HUDEP-2 (cell line): Measurements from ENCODE around the gene PCNX1.

ENCODE experiments used
- DNase-seq, 76 experiments: peaks; one replicate each; lab custom pipeline; 2025; ENCODE audit not compliant: unreplicated experiment in 76 of 76; lab: John Stamatoyannopoulos, UW

PCNX1 gene

DNA sequence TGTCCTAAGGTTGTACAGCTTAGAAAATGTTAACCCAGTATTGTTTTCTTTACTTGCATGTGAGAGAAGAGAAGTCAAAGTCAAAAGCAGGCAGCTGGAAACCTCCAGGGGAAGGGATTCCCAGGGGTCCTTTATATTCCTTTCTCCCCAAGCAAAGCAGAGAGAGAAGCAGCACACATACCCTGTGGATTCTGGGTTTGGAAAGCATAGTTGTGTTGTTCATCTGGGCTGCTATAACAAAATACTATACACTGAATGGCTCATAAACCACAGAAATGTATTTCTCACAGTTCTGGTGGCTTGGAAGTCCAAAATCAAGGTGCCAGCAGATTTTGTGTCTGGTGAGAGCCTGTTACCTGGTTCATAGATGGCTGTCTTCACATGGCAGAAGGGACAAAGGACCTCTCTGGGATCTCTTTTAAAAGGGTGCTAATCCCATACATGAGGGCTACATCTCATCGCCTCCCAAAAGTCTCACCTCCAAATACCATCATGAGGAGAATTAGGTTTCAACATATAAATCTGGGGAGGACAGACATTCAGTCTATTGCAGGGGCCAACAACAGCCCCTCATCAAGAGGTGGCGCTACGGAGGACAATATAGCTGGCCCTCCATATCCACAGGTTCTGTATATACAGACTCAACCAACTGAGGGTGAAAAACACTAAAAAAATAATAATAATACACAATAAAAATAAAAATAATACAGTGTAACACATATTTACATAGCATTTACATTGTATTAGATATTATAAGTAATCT is 19.3 kb upstream of the PCNX1 start:
- DNase-seq = no peak

DNA sequence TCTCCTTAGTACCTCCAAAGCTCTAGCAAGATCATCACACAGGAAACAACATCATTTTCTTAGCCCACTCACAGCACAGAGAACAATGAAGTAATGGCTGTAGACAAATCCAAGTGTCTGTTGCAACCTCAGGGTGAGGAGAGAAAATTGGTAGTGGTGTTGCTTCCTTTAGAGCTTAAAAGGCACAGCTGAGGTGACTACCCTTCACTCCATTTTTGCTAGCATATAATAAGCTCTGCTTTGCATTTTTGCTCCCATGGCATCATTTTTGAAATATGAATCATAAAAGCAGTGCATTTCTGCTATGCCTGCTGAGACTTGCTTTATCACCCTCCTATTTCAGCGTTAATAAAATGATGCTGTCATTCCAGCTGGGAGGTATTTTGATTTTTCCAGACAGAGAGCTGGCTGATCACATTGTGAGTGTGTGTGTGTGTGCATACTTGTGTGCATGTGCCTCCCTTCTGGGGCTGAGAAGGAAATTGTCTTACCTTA is 18.5 kb upstream of the PCNX1 start:
- DNase-seq = no peak

DNA sequence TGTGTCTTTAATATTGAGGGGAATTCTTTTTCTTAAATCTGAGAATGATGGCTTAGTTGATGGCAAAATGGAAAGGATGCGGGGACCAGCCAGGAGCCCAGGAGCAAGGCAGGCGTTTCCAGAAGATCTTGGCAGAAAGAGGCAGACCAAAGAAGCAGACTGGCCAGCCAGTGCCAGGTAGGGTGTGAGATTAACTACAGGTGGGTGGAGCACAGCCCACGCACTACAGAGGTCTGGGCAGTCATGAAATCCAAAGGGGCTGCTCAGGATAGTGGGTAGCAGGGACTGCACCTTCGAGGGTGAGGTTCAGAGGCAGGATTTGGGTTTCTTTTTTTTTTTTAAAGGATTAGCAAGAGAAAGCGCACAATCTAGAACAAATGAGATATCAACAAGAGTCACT is 17.7 kb upstream of the PCNX1 start:
- DNase-seq = no peak

DNA sequence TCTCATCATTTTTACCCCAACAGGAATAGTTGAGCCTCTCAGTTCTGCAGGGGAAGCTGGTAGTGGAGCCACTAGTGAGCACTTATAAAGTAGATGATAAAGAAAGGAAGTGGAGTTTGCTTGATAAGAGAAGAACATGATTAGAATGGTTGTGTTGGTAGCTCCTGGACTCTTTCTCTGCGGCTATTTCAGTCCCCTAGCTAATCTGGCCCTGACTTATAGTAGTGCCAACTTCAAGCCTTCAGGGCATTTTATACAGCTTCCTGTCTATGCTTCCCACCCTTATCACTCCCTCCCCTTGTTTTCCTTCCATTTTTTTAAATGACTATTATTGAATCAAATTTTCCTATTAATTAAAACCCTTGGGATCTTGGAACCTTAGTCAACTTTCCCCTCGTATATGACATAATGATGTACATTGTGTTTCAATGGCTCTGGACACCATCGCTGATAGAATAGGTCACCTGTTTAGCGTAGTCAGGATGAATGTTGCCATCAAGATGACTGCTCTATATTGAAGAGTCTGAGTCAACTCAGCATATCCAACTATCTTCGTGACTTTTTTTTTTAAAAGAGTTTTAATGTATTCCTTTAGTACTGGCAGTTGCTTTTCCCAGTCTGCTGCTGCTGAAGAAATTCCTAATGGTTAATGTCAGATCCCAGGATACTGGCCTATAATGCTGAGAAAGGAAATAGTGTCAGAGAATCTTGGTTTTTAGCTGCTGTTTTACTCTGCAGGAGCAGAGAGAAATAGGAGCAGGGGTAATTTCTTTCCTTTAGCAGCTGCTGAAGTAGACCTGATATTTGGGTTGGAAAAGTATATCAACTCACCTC is 16.2 kb upstream of the PCNX1 start:
- DNase-seq = no peak

DNA sequence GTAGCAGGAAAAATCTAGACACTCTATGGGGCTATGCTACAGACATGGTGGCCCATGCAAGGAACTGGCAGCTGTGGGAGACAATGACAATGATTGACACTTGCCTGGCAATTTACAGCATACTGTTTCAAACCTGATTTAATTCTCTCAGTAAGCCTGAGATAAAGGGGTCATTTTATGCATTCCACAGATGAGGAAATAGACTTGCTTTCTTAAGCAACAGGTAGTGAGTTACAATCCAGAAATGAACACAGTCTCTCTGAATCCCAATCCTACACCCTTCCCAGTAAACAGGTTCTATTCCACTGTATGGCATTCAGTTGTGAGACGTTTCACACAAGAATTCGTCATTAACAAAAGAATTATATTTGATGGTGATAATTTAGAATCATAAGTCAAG is 15.5 kb upstream of the PCNX1 start:
- DNase-seq = no peak

DNA sequence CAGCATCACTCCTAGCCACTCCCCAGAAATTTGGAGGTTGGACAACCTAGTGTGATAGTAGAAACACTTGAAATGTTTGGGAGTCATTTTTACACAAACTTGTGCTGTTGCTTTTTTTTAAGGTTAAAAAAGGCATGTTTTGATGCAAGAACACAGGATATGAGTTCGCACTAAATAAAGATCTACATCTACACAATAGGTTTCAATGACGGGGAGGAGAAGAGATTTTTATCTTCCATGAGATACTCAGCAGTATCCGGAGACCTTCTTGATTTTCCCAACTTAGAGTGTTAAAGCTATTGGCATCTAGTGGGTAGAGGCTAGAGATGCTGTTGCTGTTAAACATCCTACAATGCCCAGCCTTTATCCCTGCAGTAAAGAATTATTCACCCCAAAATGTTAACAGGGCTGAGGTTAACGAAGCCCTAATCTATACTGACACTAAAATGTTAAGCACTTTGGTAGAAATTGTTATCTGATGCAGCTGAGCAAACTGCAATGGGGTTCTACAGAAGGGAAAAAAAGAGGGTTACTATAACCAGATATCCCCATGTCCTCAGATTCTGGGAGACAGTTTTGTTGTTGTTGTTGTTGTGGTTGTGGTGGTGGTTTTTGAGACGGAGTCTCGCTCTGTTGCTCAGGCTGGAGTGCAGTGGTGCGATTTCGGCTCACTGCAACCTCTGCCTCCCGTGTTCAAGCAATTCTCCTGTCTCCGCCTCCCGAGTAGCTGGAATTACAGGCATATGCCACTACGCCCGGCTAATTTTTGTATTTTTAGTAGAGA is 14.0 kb upstream of the PCNX1 start:
- no peak for DNase-seq

DNA sequence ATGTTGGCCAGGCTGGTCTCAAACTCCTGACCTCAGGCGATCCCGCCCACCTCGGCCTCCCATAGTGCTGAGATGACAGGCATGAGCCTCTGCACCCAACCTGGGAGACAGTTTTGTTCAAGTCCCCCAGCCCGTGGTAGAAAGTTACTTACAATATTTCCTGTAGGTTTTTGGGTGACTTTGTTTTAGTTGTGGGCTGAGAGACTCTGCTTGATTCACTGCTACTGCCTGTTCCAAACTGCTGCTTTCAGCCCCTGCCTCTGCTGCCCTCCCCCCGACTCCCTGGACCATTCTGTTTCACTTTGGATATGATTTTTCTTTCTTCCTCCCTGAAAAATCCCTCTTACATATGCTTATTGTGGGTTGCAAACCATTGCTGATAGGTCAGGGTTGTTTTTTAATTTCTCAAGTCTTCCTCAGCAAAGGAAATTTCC is 13.4 kb upstream of the PCNX1 start:
- no peak for DNase-seq

DNA sequence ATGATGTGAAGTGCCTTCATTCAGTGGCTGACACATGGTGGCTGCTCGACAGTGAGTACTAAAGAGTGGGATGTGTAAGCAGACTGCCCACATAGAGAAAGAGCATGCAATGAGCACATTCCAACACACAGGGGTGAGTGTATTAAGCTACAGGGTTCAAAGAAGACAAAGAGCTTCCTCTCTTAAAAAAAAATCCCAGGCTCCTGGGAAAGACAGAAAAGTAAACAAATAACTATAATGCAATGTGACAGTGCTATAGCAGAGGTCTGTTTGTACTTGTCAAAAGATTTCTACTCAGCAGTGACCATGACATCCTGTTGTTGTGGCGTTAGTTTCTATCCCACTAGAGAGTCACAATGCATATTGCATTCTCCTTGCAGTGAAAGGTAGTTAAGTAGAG is 12.4 kb upstream of the PCNX1 start:
- no peak for DNase-seq

DNA sequence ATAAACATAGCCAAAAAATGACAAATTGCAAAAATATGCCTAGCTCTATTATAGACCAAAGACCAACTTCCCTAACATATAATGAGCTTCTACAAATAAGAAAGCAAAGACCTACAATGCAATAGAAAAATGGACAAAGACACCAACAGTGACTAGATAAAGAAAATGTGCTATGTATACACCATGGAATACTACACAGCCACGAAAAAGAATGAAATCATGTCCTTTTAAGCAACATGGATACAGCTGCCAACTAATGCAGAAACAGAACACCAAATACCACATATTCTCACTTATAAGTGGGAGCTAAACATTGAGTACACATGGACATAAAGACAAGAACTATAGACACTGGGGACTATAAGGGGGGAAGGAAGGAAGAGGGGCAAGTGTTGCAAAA is 10.9 kb upstream of the PCNX1 start:
- DNase-seq = no peak

DNA sequence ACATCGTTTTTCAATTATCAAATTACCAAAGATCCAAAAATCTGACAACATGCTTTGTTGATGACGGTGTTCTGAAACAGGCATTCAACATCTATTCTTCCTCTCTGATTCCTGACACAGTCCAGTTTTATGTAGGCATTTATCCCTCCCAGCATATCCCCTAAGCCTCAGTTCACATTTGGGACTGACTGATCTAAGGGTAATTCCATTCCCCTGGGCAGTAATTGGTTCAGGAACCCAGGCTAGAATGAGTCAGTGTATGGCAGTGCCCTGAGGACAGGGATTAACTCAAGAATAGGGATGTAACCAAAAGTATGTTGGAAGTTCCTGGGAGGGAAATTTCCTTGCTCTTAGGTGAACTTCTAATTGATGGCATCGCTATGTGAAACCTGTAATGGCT is 10.3 kb upstream of the PCNX1 start:
- DNase-seq = no peak

DNA sequence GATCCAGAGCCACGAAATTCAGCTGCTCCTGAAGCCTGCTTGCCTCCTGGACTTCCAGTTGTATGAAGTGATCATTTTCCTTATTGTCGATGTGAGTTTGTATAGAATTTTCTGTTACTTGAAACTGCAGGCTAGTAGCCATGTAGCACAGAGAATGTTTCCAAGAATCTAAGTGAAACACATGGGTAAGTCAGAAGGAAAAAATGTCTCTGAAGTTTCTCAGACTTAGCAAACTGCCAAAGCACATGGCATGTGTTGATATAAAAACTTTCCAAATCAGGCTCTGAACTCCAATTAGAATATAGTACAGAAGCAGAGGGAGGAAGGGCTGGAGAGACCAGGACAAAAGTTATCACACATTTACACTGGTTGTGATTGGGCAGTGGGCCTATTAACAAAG is 9.8 kb upstream of the PCNX1 start:
- no peak for DNase-seq

DNA sequence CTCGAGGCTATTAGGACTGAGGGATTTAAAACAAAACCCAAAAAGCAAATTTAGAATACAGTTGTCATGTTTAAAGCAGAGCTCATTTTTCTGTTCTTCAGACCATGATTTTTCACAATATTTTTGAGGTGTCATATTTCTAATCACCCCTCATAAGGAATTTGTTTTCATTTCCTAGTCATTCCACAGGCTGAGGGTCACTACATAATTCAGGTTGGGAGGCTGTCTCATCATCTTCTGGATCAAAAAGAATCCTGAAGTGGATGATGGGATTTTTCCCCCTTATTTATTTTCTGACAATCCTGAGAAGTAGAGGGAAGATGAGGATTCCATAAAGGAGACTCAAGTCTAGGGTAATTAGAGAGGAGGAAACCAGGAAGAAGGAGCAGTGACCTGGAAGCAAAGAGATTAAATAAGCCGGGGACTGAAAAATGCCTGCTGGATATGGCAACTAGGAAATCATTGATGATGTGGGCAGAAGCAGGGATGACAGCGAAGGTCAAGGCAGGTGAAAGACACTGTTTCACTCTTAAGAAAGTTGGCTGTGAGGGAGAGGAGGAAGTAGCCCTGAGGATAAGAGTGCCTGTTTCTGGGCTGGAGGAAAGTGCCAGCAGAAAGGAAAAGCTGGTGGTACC is 9.0 kb upstream of the PCNX1 start:
- DNase-seq = no peak

DNA sequence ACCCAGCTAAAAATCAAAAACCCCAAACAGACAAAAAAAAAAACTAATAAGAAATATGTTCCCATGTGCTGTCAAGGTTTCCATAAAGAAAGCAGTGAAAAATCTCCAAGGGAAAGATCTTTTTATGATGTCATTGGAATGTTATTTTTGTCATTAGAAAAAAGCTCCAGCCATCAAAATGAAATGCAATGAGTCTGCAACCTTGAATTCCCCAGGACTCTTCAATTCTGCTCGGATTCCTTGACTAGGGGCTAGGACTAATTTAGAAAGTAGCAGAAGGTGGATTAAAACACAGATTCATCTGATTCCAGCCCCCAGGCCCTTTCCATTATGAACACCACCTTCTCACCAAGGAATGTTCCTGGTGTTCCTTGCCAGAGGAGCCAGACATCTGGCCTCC is 6.0 kb upstream of the PCNX1 start:
- DNase-seq = no peak

DNA sequence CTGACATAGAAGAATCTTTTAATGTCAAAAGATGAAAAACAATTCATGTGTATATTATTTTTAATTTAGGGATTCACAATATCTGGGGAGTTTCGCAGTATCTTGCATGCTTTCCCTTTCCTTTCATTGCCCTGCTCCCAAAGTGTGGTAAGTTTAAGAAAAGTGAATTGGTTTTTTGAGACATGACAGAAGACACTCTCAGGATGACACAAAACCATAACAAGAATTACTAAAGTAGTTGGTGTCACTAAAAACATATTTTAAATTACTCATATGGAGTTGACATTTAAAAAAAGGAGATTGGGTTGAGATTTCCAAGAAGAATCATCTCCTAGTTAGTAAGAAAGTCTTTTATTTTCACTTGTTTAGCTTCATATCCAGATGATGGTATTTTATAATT is 5.1 kb upstream of the PCNX1 start:
- DNase-seq = no peak

DNA sequence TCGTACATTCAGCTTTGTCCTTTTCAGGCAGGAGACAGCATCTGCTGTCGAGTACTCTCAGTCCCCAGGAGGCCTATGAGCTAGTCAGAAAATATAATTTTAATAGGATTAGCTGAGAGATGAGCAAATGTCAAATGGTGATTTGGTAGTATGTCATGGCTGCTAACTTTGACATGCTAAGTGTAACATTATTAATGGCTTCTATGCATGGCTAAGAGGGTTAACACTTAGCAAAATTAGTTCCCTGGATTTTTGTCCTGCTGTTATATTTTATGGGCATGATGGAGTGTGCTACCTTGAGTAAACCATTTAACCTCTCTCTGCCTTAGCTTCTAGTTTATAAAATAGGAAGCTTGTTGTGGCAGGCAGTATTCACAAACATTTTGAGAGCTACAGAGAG is 2.9 kb upstream of the PCNX1 start:
- no peak for DNase-seq

DNA sequence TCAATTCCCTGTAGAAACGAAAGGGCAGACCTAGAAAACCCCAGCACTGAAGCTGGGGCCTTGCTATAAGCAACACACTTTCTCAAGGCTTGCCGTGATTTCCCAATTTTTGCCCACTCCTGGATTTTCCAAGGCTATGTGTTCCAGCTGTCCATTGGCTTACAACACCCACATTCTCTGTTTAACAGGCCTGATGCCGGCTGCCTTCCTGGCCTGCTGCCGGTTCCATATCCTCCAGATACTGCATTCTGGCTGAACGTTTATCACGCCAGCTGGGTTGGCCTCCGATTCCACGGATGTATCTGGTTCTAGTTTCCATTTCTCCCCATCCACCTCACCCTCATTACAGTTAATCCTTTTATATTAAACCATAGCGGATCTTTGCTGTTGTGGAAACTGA is 2.0 kb upstream of the PCNX1 start:
- DNase-seq = no peak

DNA sequence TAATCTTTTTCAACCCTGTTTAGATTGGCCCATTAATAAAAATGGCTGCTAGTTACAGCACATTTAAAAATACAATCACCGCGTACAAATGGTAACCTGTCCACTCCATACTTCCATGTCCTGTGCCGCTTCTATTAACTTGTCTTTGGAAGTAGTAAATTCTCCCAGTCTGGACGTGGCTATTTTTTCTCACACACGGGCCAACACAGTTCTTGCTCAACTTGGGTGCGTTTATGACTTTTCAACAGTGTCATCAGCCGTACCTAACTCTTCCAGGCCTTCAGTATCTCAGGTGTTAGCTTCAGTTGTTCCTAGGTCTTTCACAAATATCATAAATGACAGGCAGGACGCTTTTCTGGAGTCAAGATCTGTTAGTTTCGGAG is 475 bp upstream of the PCNX1 start:
- DNase-seq = no peak

DNA sequence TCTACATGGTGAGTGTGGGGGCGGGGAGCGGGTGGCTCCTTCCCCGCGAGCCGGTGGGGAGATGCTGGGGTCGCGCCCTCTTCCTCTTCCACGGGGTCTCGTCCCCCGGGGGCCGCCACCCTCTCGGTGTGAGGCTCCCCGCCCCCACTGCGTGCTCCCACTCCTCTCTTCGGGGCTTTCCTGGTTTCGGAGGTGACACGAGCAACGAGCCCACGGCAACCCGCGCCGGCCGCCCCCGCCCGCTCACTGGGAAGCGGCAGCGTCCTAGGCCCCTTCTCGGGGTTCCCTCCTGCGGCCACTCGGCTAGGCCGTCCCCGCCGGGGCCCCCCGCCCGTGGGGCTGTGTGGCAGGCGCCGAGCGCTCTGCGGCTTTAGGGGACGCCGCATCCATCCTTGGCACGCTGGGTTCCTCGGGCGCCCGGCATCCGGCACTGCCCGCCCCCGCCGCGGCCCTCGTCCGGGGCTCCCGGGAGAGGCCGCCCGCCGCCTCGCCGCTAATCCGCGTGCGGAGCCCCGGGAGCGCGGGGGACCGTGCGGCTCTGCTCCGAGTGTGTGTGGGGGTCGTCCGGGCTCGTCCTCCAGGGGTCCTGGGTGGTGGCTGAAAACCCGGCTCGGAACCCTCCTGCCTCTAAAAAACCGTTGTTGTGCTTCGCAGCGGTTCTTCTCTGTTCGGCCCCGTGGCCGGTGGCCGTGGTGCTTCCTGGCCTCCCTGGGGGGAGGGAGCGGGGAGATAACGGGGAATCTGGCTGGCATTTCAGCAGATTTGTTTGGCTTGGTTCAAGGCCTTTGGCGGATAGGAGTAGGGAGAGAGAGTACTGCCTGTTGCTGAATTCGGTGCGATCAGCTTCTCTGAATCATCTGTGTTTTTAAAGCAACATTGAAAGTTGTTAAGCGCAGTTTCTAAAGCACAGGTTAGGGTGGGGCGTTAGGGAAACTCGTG is 1.0 kb downstream of the PCNX1 start:
- DNase-seq = peak in 4 of 76 experiments; percentile 1 to 8 (median 6)

DNA sequence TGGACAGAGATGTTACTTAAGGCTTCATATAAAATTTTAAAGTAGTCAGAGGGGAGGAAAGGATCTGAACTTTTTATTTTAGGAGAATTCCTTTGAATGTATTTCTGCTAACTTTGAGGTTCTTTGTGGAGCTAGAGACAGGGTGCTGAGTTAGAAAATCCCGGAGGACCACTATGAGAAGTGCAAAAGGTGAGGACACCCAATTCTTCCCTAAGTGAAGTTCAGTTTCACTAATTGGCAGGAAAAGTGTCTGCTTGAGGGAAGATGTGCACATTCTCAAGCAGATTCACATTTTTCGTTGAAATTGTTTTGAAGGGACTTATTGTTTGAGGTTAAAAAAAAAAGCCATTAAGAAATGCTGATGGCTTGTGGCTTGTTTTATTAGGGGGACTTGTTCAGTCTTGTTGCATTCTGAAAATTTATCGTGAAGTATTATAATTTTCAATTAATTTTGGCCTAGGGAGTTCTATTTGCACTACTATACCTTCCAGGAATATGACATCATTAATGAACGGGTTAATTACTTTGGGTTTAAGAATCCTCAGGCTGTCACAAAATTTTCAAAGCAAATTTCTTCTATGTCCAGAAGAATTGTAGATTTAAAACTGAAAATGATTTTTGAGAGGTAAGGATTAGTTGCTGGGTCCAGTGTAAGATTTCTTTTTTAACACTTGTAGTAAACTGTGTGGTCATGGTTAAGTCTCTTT is 1.8 kb downstream of the PCNX1 start:
- no peak for DNase-seq
